HepG2 (cell line): Measurements from ENCODE around the gene PSMD2. TPM values are rescaled to one million over a fixed set of nuclear protein-coding genes. Genes with fewer than 3 reads are reported as not detected.

Source experiments
- KLF9 ChIP-seq: IDR thresholded peaks from 2 replicates; pipeline ENCODE4 v1.6.1; 2016; ENCODE audit warnings: low read depth
- NCOA1 ChIP-seq: sonication (generic); formaldehyde crosslinking; IDR thresholded peaks from 2 replicates; pipeline ENCODE4 v1.9.0; 2021; ENCODE audit warnings: missing genetic modification reagents
- NFYB ChIP-seq: sonication (generic); formaldehyde crosslinking; IDR thresholded peaks from 2 replicates; pipeline ENCODE4 v1.4.0; 2020; ENCODE audit warnings: missing genetic modification reagents
- POLR2A ChIP-seq, 2 experiments: IDR thresholded peaks; 2 replicates each; pipeline ENCODE4 v1.6.1; 2011; ENCODE audit warnings: low read depth in 2 of 2, low read length in 2 of 2, mild to moderate bottlenecking in 1 of 2, moderate library complexity in 1 of 2; ENCODE audit not compliant: insufficient read depth in 1 of 2
- RBFOX2 ChIP-seq: fragments of 200-400 bp; formaldehyde crosslinking; IDR thresholded peaks from 2 replicates; pipeline ENCODE4 v1.6.1; 2017; ENCODE audit warnings: low read depth, mild to moderate bottlenecking, low read length
- RBM22 ChIP-seq: fragments of 200-400 bp; formaldehyde crosslinking; optimal IDR thresholded peaks from 2 replicates; pipeline ENCODE3; 2017; ENCODE audit warnings: mild to moderate bottlenecking, low read length, moderate library complexity
- RXRB ChIP-seq: IDR thresholded peaks from 2 replicates; pipeline ENCODE4 v1.6.1; 2016; ENCODE audit warnings: borderline replicate concordance, missing genetic modification reagents, missing compliant biosample characterization
- SAP130 ChIP-seq: IDR thresholded peaks from 2 replicates; pipeline ENCODE4 v1.6.1; 2016; ENCODE audit warnings: low read depth
- SNAI1 ChIP-seq: sonication (generic); formaldehyde crosslinking; IDR thresholded peaks from 2 replicates; pipeline ENCODE4 v1.5.0; 2020; ENCODE audit warnings: mild to moderate bottlenecking, missing genetic modification reagents, borderline replicate concordance
- TBX2 ChIP-seq: sonication (generic); formaldehyde crosslinking; IDR thresholded peaks from 2 replicates; pipeline ENCODE4 v1.5.0; 2020; ENCODE audit warnings: missing genetic modification reagents, mild to moderate bottlenecking, borderline replicate concordance
- ZNF510 ChIP-seq: sonication (generic); formaldehyde crosslinking; IDR thresholded peaks from 2 replicates; pipeline ENCODE4 v1.4.0; 2020; ENCODE audit warnings: low read depth, mild to moderate bottlenecking, missing genetic modification reagents
- ZNF788 ChIP-seq: sonication (generic); formaldehyde crosslinking; IDR thresholded peaks from 2 replicates; pipeline ENCODE4 v1.5.0; 2020; ENCODE audit warnings: mild to moderate bottlenecking, missing genetic modification reagents, borderline replicate concordance
- ZSCAN31 ChIP-seq: sonication (generic); formaldehyde crosslinking; IDR thresholded peaks from 2 replicates; pipeline ENCODE4 v1.5.0; 2020; ENCODE audit warnings: low read depth, mild to moderate bottlenecking, missing genetic modification reagents
- polyA plus RNA-seq, 8 experiments: library from polyadenylated mRNA; depleted of rRNA in 3 of 8; stranded (reverse) in 7 of 8; unstranded in 1 of 8; fragments of >200 nt; fragmentation: Illumina TruSeq in 4 of 8; extraction: Trizol in 4 of 8; gene quantifications; 2 replicates each; pipeline versions ENCODE4 v1.2.1 to v1.2.3, GENCODE V29; 2011 to 2016; ENCODE audit warnings: low read depth in 4 of 8, missing spikeins in 1 of 8, mixed read lengths in 1 of 8; ENCODE audit not compliant: insufficient read depth in 1 of 8
- total RNA-seq, 5 experiments: library from RNA; depleted of rRNA; stranded (reverse); fragments of >200 nt; fragmentation: Illumina TruSeq; extraction: Trizol; gene quantifications; 2 replicates each; pipeline ENCODE4 v1.2.3, GENCODE V29; 2016; ENCODE audit warnings: low read depth in 1 of 5
- TF ChIP-seq, protein P1 (sequence below): IDR thresholded peaks from 2 replicates; pipeline ENCODE4 v1.6.1; 2016; ENCODE audit warnings: missing genetic modification reagents, missing compliant biosample characterization
- TF ChIP-seq, protein P2 (sequence below): sonication (generic); formaldehyde crosslinking; IDR thresholded peaks from 2 replicates; pipeline ENCODE4 v1.5.1; 2020; ENCODE audit warnings: missing genetic modification reagents, mild to moderate bottlenecking, borderline replicate concordance
- TF ChIP-seq, protein P3 (sequence below): sonication (generic); formaldehyde crosslinking; IDR thresholded peaks from 2 replicates; pipeline ENCODE4 v1.5.0; 2020; ENCODE audit warnings: missing genetic modification reagents
- TF ChIP-seq, protein P4 (sequence below): sonication (generic); formaldehyde crosslinking; conservative IDR thresholded peaks from 2 replicates; pipeline ENCODE4 v1.4.0; 2020; ENCODE audit warnings: missing genetic modification reagents

Gene PSMD2
- total and polyA plus RNA-seq, 2 of the 13 experiments (the other 11 are each of a cell fraction or from before 2014, with no cell fraction given) = 125 to 200 TPM

DNA sequence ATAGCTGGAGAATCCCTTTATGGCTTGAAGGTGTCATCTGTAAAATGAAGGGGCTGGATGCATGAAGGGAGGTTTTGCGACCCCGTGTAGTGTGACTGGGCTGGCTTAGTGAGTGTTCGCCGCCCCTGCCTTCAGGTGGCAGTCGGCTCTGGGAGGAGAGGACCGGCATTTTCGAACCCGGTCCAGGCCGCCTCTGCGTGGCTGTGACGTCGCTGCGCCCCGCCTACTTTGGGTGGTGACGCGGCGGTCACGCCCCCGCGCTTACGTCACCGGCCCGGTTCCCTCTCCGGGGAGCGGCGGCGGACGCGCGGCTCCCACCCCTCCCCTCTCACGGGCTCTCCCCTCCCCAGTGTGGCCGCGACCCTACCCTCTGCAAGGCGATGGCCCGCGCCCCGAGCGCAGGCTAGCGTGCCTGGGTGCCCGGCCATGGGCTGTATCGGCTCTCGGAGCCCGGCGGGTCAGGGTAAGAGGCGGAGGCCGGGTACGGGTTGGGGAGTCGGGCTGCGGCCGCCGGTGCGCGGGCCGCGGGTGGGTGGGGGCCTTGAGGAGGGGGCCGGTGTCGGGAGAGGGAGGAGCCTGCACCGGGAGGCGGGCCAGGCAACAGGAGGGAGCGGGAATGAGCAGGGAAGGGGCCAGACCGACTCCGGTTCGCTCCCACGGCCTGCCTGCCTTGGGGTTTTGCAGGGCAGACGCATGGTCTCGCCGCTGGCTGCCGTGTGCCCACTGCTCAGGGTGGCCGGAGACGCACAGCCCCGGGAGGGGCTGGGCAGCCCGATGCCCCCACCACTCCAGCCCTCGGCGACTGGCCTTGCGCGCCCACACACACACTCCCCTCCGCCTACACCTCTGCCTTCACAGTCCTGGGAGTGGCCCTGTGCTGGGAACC lies 36.9 kb downstream of the PSMD2 start (continued):
- TF ChIP-seq, protein P1, sequence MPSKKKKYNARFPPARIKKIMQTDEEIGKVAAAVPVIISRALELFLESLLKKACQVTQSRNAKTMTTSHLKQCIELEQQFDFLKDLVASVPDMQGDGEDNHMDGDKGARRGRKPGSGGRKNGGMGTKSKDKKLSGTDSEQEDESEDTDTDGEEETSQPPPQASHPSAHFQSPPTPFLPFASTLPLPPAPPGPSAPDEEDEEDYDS (CRISPR knock-in tag) = peak; percentile 59
- TF ChIP-seq ZNF788 (CRISPR knock-in tag) = peak; percentile 83
- TF ChIP-seq RBM22 = peak; percentile 99
- peak; percentile 68; the same call in 1 of the 2 replicates for TF ChIP-seq SNAI1 (CRISPR knock-in tag)
- TF ChIP-seq TBX2 = peak; percentile 75
- TF ChIP-seq NFYB = peak; percentile 31; the same call in 1 of the 2 replicates
- TF ChIP-seq, protein P2, sequence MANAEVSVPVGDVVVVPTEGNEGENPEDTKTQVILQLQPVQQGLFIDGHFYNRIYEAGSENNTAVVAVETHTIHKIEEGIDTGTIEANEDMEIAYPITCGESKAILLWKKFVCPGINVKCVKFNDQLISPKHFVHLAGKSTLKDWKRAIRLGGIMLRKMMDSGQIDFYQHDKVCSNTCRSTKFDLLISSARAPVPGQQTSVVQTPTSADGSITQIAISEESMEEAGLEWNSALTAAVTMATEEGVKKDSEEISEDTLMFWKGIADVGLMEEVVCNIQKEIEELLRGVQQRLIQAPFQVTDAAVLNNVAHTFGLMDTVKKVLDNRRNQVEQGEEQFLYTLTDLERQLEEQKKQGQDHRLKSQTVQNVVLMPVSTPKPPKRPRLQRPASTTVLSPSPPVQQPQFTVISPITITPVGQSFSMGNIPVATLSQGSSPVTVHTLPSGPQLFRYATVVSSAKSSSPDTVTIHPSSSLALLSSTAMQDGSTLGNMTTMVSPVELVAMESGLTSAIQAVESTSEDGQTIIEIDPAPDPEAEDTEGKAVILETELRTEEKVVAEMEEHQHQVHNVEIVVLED (CRISPR knock-in tag) = peak; percentile 36; the same call in 1 of the 2 replicates
- TF ChIP-seq, protein P3, sequence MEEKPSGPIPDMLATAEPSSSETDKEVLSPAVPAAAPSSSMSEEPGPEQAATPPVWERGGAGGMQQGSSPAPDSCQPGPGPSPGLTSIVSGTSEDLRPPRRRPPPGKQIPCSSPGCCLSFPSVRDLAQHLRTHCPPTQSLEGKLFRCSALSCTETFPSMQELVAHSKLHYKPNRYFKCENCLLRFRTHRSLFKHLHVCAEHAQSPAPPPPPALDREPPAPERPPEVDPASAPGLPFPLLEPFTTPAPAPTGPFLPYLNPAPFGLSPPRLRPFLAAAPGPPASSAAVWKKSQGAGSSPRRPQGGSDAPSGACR (CRISPR knock-in tag) = 0 out of 2 replicates have a peak, but pooled peaks have one; percentile 48
- 0 out of 2 replicates have a peak, but pooled peaks have one; percentile 35 for TF ChIP-seq RXRB (CRISPR knock-in tag)
- TF ChIP-seq KLF9 (CRISPR knock-in tag) = 0 out of 2 replicates have a peak, but pooled peaks have one; percentile 72
- TF ChIP-seq ZNF510 (CRISPR knock-in tag) = 0 out of 2 replicates have a peak, but pooled peaks have one; percentile 34
- TF ChIP-seq POLR2A (IDR thresholded peaks at IDR 0.05; ENCODE audit: insufficient read depth in 1 of 2, low read depth in 2 of 2, low read length in 2 of 2) = peak; percentile 18 to 67; a peak in 3 of 4 replicates
- TF ChIP-seq RBFOX2 = peak; percentile 89
- TF ChIP-seq, protein P4, sequence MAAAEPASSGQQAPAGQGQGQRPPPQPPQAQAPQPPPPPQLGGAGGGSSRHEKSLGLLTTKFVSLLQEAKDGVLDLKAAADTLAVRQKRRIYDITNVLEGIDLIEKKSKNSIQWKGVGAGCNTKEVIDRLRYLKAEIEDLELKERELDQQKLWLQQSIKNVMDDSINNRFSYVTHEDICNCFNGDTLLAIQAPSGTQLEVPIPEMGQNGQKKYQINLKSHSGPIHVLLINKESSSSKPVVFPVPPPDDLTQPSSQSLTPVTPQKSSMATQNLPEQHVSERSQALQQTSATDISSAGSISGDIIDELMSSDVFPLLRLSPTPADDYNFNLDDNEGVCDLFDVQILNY (CRISPR knock-in tag) = 0 out of 2 replicates have a peak, but pooled peaks have one; percentile 40
- TF ChIP-seq ZSCAN31 = peak; percentile 68; the same call in 1 of the 2 replicates
- no peak for TF ChIP-seq NCOA1 (CRISPR knock-in tag)
- TF ChIP-seq SAP130 (CRISPR knock-in tag) = peak; percentile 74
